Skeletal muscle satellite cell (primary cell): ENCODE data around the gene ID2.

Source experiments
- H3K27me3 ChIP-seq: 2 replicates; pipeline ENCODE4 v1.7.0; 2013; ENCODE audit warnings: low read length; ENCODE audit not compliant: control insufficient read depth, insufficient read depth
- H3K36me3 ChIP-seq: 2 replicates; pipeline ENCODE4 v1.7.0; 2013; ENCODE audit warnings: mild to moderate bottlenecking, control low read depth, low read length; ENCODE audit not compliant: insufficient read depth
- H3K4me1 ChIP-seq: 2 replicates; pipeline ENCODE4 v1.7.0; 2013; ENCODE audit warnings: low read length; ENCODE audit not compliant: control insufficient read depth, insufficient read depth
- H3K4me2 ChIP-seq: 2 replicates; pipeline ENCODE4 v1.7.0; 2013; ENCODE audit warnings: mild to moderate bottlenecking, low read length
- H3K4me3 ChIP-seq: 2 replicates; pipeline ENCODE4 v1.7.0; 2013; ENCODE audit warnings: low read length
- H3K9ac ChIP-seq: 2 replicates; pipeline ENCODE4 v1.7.0; 2013; ENCODE audit warnings: mild to moderate bottlenecking, low read depth, low read length, moderate library complexity
- H3K9me3 ChIP-seq: replicated peaks from 2 replicates; pipeline ENCODE4 v1.7.0; 2013; ENCODE audit warnings: mild to moderate bottlenecking, control low read depth, low read length

The ID2 gene

DNA sequence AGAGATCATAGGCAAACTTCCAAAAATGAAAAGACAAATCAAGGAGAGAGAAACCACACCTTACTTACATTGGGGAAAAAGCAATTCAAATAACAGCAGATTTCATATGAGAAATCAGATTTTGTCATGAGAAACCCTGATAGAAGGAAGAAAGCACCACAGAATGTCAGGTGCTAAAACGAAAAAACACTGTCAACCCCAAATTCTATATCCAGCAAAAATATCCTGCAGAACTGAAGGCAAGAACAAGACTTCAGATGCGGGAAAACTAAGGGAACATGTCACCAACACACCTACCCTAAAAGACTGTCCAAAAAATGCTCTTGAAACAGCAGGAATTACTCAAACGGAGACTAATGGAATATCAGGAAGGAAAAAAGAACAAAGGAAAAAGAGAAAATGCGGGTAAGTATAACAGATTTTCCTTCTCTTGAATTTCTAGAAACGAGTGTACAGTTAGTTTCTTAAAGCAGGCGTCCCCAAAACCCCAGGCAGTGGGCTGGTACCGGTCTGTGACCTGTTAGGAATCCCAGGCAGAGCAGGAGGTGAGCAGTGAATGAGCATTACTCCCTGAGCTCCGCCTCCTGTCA lies 7.3 kb upstream of the ID2 start:
- no peak overlapping the region for H3K4me3 ChIP-seq
- H3K9ac ChIP-seq = no peak overlapping the region
- H3K27me3 ChIP-seq = peaks cover 3% of the 10 kb centered on the region
- H3K4me2 ChIP-seq = no peak overlapping the region
- peaks cover 32% of the 10 kb centered on the region for H3K4me1 ChIP-seq
- no peaks in the 10 kb centered on the region for H3K36me3 ChIP-seq
- peaks cover 6% of the 10 kb centered on the region for H3K9me3 ChIP-seq

DNA sequence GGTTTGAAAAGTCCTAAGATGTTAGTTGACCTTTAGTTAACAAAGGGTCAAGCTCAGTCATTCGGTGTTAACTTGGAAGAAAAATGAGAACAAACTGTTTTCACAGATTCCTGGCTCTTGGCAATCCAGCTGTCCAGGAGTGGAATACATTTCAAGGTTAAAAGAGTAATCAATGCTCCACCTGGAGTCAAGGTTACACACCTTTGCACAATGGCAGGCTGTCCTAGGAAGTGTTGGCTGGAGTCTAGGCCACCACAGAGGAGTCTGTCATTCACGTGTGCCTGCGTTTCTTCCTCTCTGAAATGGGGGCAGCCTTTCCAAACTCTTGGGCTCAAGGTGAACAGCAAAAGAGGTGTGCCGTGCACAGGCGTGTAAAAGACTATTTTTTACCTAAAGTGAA lies 6.3 kb upstream of the ID2 start:
- Histone ChIP-seq H3K4me2 (no peak overlapping the region), H3K4me1 (peaks cover 38% of the 10 kb centered on the region), H3K4me3 (no peak overlapping the region), H3K9ac (no peak overlapping the region), H3K9me3 (peaks cover 6% of the 10 kb centered on the region), H3K36me3 (no peaks in the 10 kb centered on the region), H3K27me3 (peaks cover 3% of the 10 kb centered on the region)

DNA sequence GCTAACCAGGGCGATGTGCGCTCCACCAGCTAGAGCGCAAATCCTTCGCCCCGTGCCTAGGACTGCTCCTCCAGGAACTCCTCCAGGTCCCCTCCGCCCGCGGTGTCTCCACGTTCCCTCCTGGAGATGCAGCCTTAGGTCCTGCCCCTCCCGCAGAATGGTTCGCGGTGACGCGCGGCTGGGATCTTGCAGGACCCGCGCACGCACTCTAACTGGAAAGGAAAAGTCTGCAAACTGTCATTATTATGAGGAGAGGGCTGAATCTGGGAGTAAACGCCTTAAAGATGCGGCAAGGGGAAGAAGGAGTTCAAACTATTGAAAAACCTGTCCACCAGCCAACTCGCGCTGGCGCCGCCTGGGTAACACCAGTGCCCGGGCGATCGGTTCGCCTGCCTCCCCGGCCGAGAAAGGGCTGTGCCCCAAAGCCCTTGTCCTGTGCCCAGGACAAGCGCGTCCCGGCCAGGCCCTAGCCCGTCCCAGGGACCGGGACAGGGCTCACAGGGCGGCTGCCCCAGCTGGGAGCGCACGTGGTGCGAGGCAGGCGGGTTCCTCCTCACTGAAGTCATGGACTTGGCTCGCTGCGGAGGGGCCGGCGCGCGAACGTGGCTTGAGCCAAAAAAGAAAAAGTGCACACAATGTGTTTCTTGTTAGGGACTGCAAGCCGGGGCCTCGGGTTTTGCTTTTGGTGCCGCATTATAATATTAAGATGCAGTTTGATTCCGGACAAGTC lies 5.5 kb upstream of the ID2 start:
- Histone ChIP-seq H3K9me3 (peaks cover 6% of the 10 kb centered on the region), H3K36me3 (no peaks in the 10 kb centered on the region), H3K4me1 (peaks cover 44% of the 10 kb centered on the region), H3K9ac (peak overlapping the region; percentile 80), H3K4me3 (peak overlapping the region; percentile 64), H3K4me2 (peak overlapping the region; percentile 82), H3K27me3 (peaks cover 3% of the 10 kb centered on the region)

DNA sequence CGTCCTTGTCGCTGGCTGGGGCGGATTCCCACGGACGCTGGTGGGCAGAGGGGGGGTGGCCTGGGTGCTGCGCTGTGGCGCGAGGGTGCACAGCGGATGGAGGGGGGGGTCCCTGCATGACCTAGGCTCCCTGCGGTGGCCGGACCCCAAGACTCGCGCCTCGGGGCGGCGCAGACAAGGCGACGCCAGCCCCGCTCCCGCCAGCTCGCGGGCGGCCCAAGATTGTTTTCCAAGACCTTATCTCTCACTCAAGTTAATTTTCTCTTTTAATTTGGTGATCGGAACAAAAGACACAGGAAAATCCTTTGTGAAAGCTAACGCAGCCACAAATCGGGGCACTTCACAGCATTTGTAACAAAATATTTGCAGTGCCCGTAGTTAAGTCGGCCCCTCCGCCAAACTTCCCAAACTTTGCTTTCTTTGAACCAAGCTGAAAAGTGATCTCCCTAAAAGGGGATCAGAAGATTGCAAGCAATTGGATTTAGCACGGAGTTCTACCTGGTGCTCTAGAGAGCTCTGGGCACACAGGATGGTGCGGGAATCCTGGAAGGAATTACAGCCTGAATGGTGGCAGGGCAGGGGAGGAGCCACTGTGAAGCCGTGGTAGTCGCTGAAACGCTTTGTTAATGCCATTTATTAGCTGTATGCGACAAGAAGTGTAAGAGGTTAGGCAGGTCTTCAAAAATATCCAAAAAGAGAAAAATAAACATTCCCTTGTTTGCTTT lies 4.8 kb upstream of the ID2 start:
- Histone ChIP-seq H3K4me1 (peaks cover 44% of the 10 kb centered on the region), H3K4me3 (peak overlapping the region; percentile 64), H3K9ac (peak overlapping the region; percentile 80), H3K36me3 (no peaks in the 10 kb centered on the region), H3K9me3 (peaks cover 6% of the 10 kb centered on the region), H3K4me2 (peak overlapping the region; percentile 82), H3K27me3 (peaks cover 3% of the 10 kb centered on the region)

DNA sequence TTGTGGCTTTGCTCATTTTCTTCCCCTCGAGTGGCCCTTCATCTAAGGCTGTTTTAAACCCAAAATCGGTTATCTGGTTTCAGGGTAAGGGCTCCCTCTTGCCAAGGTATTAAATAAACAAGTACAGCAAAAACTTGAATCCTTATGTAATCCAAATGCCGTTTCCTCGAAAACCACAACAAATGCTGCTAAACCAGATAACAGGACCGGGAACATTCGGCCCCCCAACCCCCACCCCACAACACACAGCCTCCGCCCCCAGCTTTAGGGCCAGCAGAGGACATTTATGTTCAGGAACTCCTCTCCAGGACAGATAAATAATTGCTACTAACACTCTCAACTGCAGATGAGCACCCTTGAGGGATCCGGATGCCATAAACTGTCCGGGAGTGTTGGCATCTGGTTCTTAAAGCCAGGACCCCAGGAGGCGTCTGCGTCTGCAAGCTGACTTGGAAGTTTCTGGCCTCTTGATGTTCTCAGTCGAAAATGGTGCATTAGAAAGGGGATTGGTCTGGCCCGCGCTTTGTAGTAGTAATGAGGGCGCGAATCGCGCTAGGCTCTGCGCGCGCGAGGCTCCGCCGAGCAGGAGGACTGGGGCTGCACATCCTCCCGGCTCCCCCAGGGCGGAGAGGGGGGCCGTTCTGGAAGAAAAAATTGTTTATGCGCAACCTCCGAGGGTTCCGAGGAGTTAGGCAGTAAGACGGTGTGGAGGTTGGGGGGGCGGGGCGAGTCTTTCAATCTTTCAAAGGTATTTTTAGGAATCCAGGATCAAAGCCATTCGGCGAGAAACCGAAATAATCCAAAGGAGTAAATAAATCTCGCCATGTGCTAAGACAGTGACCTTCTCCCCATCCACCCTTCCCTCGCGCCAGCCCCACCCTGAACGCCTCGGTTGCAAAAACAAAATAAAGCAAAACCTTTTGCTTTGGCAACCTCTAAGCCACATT lies 3.9 kb upstream of the ID2 start:
- H3K9ac ChIP-seq = peak overlapping the region; percentile 80
- H3K4me2 ChIP-seq = peak overlapping the region; percentile 82
- peaks cover 3% of the 10 kb centered on the region for H3K36me3 ChIP-seq
- H3K9me3 ChIP-seq = peaks cover 6% of the 10 kb centered on the region
- peak overlapping the region; percentile 64 for H3K4me3 ChIP-seq
- peaks cover 3% of the 10 kb centered on the region for H3K27me3 ChIP-seq
- H3K4me1 ChIP-seq = peaks cover 44% of the 10 kb centered on the region

DNA sequence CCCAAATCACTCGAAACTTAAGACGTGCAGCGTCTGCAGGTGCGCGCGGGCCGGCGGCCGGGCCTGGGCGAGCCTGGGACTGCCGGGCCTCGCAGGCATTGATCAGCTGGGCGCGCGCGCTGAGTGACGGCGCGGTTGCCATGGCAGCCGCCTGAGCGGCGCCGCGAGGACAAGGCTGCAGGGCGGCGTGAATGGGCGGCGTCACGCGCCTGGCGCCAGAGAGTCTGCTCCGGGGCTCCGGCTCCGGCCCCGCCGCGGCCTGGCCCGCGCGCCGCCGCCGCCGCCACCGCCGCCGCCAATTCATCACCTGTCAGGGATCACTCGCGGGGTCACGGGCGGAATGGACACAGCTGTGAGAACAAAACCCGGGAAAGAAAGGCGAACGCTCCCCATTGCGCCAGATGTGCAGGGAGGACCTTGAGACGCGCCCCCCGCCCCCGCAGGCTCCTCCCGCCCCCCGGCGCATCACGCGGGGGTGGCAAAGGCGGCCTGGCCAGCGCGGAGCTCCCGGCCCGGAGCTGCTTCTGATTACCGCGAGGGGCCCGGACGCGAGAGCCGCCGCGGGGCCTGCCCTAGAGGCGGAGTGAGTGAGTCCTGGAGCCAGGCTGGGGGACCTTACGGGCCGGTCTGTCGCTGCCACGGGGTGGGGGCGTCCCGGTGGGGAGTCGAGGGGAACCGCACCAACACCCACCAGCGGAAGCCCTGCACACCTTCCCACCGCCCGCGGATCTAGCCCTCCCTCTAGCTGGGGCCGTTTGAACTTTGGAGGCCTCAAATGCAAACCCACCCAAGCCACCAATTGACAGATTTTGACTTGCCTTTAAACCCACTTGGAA lies 2.9 kb upstream of the ID2 start:
- Histone ChIP-seq H3K27me3 (peaks cover 3% of the 10 kb centered on the region), H3K9me3 (peaks cover 6% of the 10 kb centered on the region), H3K4me3 (peak overlapping the region; percentile 76), H3K4me2 (peak overlapping the region; percentile 82), H3K9ac (peak overlapping the region; percentile 96), H3K4me1 (peaks cover 44% of the 10 kb centered on the region), H3K36me3 (peaks cover 3% of the 10 kb centered on the region)

DNA sequence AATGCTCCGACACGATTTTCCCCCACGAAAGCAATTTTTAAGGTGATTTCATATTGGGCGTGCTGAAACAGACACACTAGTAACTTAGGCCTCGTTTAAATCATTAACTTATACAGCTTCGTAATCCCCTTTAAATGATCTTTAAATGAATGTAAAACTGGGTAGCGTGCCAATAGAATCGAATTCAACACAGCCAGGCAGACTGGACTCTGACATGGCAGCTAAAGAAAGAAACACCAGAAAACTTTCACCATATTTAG lies 2.4 kb upstream of the ID2 start:
- peaks cover 3% of the 10 kb centered on the region for H3K27me3 ChIP-seq
- H3K4me3 ChIP-seq = peak overlapping the region; percentile 76
- H3K4me1 ChIP-seq = peaks cover 44% of the 10 kb centered on the region
- H3K4me2 ChIP-seq = peak overlapping the region; percentile 82
- peaks cover 3% of the 10 kb centered on the region for H3K36me3 ChIP-seq
- peak overlapping the region; percentile 96 for H3K9ac ChIP-seq
- peaks cover 3% of the 10 kb centered on the region for H3K9me3 ChIP-seq

DNA sequence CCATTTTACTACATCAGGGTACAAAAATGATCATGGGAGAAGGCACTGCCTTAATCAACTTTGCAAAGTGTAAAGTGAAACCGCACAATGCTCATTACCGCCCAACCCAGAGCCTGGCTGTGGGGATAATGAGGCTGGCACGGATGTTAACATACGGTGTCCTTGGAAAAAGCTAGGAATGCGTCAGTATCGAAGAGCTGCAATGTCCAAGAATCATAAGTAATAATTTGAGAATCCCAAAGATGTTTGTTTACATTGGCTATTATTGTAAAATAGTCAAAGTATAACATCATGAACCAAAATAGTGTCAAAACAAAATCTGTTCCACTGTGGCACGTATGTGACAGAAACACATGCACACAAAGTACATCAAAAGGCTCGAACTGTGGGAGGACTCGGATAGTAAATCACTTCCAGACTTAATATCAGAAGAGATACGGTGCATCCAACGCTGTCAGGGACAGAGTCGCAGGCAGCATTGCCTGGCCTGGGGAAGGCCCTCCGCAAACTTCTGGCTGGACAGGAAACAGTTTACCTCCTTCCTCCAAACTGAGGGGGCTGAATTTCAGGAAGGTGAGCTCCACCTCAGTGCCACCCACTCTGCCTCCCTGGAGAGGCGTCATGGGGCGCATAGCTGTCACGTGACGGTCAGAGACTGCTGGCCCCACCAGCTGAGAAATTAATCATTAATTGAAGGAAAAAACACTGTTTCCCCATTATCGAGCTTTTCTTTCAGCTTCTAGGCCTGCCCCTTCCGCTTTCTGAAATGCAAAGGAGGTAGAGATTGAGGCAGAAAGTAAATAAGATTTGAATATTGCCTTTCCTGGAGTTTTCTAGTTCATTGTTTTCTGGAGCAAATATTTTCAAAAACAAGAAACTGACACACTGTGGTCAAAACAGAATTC lies 1.8 kb upstream of the ID2 start:
- H3K9me3 ChIP-seq = no peaks in the 10 kb centered on the region
- peaks cover 3% of the 10 kb centered on the region for H3K36me3 ChIP-seq
- peak overlapping the region; percentile 96 for H3K9ac ChIP-seq
- H3K4me1 ChIP-seq = peaks cover 50% of the 10 kb centered on the region
- peak overlapping the region; percentile 82 for H3K4me2 ChIP-seq
- peak overlapping the region; percentile 76 for H3K4me3 ChIP-seq
- H3K27me3 ChIP-seq = no peaks in the 10 kb centered on the region

DNA sequence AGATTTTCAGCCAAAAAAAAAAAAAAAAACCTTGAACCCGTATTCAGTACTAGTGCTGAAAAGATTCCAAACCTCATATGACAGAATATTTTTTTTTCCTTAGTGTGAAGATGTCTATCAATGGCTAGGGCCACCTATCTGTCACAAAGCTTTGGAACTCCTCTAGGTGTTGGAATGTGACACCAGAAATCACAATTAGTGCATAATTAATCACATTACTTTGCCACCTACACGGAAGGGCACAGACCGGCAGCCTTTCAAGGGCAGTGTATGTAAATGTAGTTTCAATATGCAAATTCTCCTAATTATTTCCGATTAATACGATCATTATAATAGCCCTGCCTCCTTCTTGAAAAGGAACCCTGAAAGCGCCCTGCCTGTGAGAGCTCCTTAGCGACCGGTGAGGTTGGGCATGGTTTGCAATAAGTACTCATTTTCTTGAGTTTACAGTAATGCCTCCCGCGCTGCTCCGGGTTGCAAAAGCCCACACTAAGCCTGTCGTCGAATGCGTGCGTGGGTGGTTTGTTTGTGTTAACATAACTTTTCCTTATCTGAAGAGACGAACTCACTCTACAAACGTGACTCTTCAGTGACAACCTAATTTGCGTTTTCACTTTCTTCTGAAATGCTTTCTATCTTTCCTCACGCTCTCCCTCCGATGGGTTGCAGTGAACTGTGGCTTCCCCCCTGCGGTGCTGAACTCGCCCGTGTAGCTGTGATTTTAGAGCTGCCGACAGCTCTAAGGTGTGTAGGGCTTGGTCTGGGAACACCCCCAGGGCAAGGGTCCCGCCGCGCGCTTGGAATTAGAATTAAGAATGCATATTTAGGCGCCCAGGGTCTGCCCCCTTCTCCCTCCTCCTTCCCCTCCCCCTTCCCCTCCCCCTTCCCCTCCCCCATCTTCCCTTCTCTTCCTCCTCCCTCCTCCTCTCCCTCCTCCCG lies 765 bp upstream of the ID2 start:
- Histone ChIP-seq H3K36me3 (peaks cover 3% of the 10 kb centered on the region), H3K27me3 (no peaks in the 10 kb centered on the region), H3K4me3 (peak overlapping the region; percentile 66), H3K9me3 (no peaks in the 10 kb centered on the region), H3K9ac (peak overlapping the region; percentile 96), H3K4me1 (peaks cover 50% of the 10 kb centered on the region), H3K4me2 (peak overlapping the region; percentile 82)
